Measurements from ENCODE around the gene REEP5. TPM values are rescaled to one million over a fixed set of nuclear protein-coding genes. Genes with fewer than 3 reads are reported as not detected.

The REEP5 gene
- total and polyA plus RNA-seq, 5 donors, result 91.8 to 119 (median 110) TPM

DNA sequence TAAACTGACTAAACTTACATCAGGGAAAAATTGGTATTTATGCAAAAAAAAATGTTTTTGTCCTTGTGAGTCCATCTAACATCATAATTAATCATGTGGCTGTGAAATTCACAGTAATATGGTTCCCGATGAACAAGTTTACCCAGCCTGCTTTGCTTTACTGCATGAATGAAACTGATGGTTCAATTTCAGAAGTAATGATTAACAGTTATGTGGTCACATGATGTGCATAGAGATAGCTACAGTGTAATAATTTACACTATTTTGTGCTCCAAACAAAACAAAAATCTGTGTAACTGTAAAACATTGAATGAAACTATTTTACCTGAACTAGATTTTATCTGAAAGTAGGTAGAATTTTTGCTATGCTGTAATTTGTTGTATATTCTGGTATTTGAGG, 77.5 kb downstream of the REEP5 start:
- H3K9me3 ChIP-seq (ENCODE audit: control insufficient read depth, low read length), result no peaks in the 10 kb centered on the region
- no peaks in the 10 kb centered on the region for H3K27me3 ChIP-seq (ENCODE audit: control insufficient read depth, insufficient read depth)
- H3K4me3 ChIP-seq (ENCODE audit: low read length), result no peak overlapping the region
- WGBS, result 90% methylated on average over 1 of the region's 1 CpG
- intact Hi-C loops (cut with DNase I), result loop anchor here in 1 of 4 donors (10.0 kb wide), 1 partner anchor 290 kb away; no protein-coding TSS in a partner anchor
- DNase-seq (no peak), ATAC-seq (no peak)
- H3K4me1 ChIP-seq (ENCODE audit: control insufficient read depth, insufficient read depth, low read length), result no peaks in the 10 kb centered on the region
- no peak overlapping the region for H3K27ac ChIP-seq (ENCODE audit: low read length)

DNA sequence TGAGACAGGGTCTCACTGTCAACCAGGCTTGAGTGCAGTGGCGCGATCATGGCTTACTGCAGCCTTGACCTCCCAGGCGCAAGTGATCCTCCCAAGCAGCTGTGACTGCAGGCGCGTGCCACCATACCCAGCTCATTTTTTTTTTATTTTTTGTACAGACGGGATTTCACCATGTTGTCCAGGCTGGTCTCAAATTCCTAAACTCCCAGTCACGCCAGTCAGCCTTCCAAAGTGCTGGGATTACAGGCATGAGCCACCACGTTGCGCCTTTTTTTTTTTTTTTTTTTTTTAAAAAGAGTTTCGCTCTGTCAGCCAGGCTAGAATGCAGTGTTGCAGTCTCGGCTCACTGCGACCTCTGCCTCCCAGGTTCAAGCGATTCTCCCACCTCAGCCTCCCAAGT, 88.1 kb downstream of the REEP5 start:
- H3K27me3 ChIP-seq (ENCODE audit: control insufficient read depth, insufficient read depth), result no peaks in the 10 kb centered on the region
- DNase-seq (no peak), ATAC-seq (no peak)
- H3K4me3 ChIP-seq (ENCODE audit: low read length), result no peak overlapping the region
- intact Hi-C loops (cut with DNase I), result no loop called here
- no peak overlapping the region for H3K27ac ChIP-seq (ENCODE audit: low read length)
- 96% methylated on average over 13 of the region's 13 CpGs for WGBS
- H3K4me1 ChIP-seq (ENCODE audit: control insufficient read depth, insufficient read depth, low read length), result no peaks in the 10 kb centered on the region
- H3K9me3 ChIP-seq (ENCODE audit: control insufficient read depth, low read length), result no peaks in the 10 kb centered on the region

DNA sequence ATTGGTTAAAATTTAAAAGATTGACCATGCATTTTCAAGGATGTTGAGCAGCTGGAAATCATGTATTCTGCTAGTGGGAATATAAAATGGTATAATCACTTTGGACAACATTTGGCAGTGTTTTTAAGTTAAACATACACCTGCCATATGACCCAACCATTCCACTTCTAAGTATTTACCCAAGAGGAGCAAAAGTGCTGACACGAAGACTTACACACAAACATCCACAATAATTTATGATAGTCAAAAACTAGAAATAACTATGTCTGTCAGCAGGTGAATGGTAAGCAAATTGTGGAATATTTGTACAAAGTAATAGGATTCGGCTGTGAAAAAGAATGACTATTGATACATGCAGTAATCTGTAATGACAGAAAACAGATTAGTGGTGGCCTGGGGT, 91.6 kb downstream of the REEP5 start:
- Histone ChIP-seq H3K27me3 (ENCODE audit: control insufficient read depth, insufficient read depth) (no peaks in the 10 kb centered on the region), H3K27ac (ENCODE audit: low read length) (no peak overlapping the region), H3K4me1 (ENCODE audit: control insufficient read depth, insufficient read depth, low read length) (no peaks in the 10 kb centered on the region), H3K9me3 (ENCODE audit: control insufficient read depth, low read length) (no peaks in the 10 kb centered on the region), H3K4me3 (ENCODE audit: low read length) (no peak overlapping the region)
- ATAC-seq, result no peak
- DNase-seq, result no peak
- intact Hi-C loops (cut with DNase I), result no loop called here
- WGBS, result 99% methylated on average over 2 of the region's 2 CpGs

Other genes starting within 250 kb of the REEP5 start
- 10 to 100 TPM; 41.2 to 46.3 (median 41.8) TPM for gene APC, start 184.3 kb downstream of the REEP5 start, total RNA-seq
- gene APC, start 184.3 kb downstream of the REEP5 start, polyA plus RNA-seq, result 5.4 TPM
- gene SRP19, start 60.9 kb downstream of the REEP5 start, total RNA-seq, result 10 to 100 TPM; 21.4 to 34.4 (median 30.4) TPM
- gene SRP19, start 60.9 kb downstream of the REEP5 start, polyA plus RNA-seq, result 75.7 TPM
- gene DCP2, start 54.6 kb upstream of the REEP5 start, total RNA-seq, result 10 to 100 TPM; 23.2 to 26.7 (median 25.9) TPM
- gene DCP2, start 54.6 kb upstream of the REEP5 start, polyA plus RNA-seq, result 3.6 TPM